Measurements from ENCODE around the gene RMND5A. TPM values are rescaled to one million over a fixed set of nuclear protein-coding genes. Genes with fewer than 3 reads are reported as not detected.

Gene RMND5A
- total RNA-seq, 1 experiment from 2014 or later = 41.6 TPM

GRCh38 chr2:86800856-86801567 is 80.9 kb downstream of the RMND5A start:
- Histone ChIP-seq H3K36me3 (no peaks in the 10 kb centered on the region), H3K27ac (no peak overlapping the region), H3K9me3 (replicated peaks) (peaks cover 6% of the 10 kb centered on the region), H3K27me3 (replicated peaks) (peaks cover 8% of the 10 kb centered on the region), H3K4me3 (no peak overlapping the region), H3K4me1 (replicated peaks) (no peaks in the 10 kb centered on the region)
- no peak for DNase-seq (ENCODE audit: low read depth in 1 of 2, low spot score in 2 of 2)

- Histone ChIP-seq H3K27ac (no peak overlapping the region), H3K36me3 (no peaks in the 10 kb centered on the region), H3K9me3 (replicated peaks) (no peaks in the 10 kb centered on the region), H3K27me3 (replicated peaks) (peaks cover 14% of the 10 kb centered on the region), H3K4me3 (no peak overlapping the region), H3K4me1 (replicated peaks) (peaks cover 16% of the 10 kb centered on the region)
- DNase-seq (ENCODE audit: low read depth in 1 of 2, low spot score in 2 of 2) = no peak
Observed at GRCh38 chr2:86806059-86806857, 86.2 kb downstream of the RMND5A start.

- H3K27me3 ChIP-seq (replicated peaks) = peaks cover 18% of the 10 kb centered on the region
- no peak overlapping the region for H3K27ac ChIP-seq
- peak overlapping the region; percentile 26 for H3K4me3 ChIP-seq
- H3K36me3 ChIP-seq = no peaks in the 10 kb centered on the region
- peak in 1 of 2 experiments; percentile 15 for DNase-seq (ENCODE audit: low read depth in 1 of 2, low spot score in 2 of 2)
- peaks cover 16% of the 10 kb centered on the region for H3K4me1 ChIP-seq (replicated peaks)
- H3K9me3 ChIP-seq (replicated peaks) = no peaks in the 10 kb centered on the region
Observed at GRCh38 chr2:86807133-86807467, 87.0 kb downstream of the RMND5A start.

- Histone ChIP-seq H3K4me1 (replicated peaks) (peaks cover 16% of the 10 kb centered on the region), H3K27ac (no peak overlapping the region), H3K9me3 (replicated peaks) (no peaks in the 10 kb centered on the region), H3K4me3 (peak overlapping the region; percentile 26), H3K36me3 (no peaks in the 10 kb centered on the region), H3K27me3 (replicated peaks) (peaks cover 18% of the 10 kb centered on the region)
- DNase-seq (ENCODE audit: low read depth in 1 of 2, low spot score in 2 of 2) = no peak
Observed at GRCh38 chr2:86807468-86808275, 87.6 kb downstream of the RMND5A start.

GRCh38 chr2:86808315-86809161 is 88.4 kb downstream of the RMND5A start:
- Histone ChIP-seq H3K36me3 (no peaks in the 10 kb centered on the region), H3K9me3 (replicated peaks) (no peaks in the 10 kb centered on the region), H3K4me3 (no peak overlapping the region), H3K4me1 (replicated peaks) (peaks cover 16% of the 10 kb centered on the region), H3K27ac (no peak overlapping the region), H3K27me3 (replicated peaks) (peaks cover 18% of the 10 kb centered on the region)
- peak; percentile 73 to 82 for DNase-seq (ENCODE audit: low read depth in 1 of 2, low spot score in 2 of 2)

- peaks cover 16% of the 10 kb centered on the region for H3K4me1 ChIP-seq (replicated peaks)
- H3K4me3 ChIP-seq = no peak overlapping the region
- no peak overlapping the region for H3K27ac ChIP-seq
- DNase-seq (ENCODE audit: low read depth in 1 of 2, low spot score in 2 of 2) = no peak
- H3K9me3 ChIP-seq (replicated peaks) = no peaks in the 10 kb centered on the region
- H3K36me3 ChIP-seq = no peaks in the 10 kb centered on the region
- peaks cover 18% of the 10 kb centered on the region for H3K27me3 ChIP-seq (replicated peaks)
Observed at GRCh38 chr2:86809481-86810121, 89.5 kb downstream of the RMND5A start.

GRCh38 chr2:86815611-86816010 is 95.5 kb downstream of the RMND5A start:
- no peak for DNase-seq (ENCODE audit: low read depth in 1 of 2, low spot score in 2 of 2)
- Histone ChIP-seq H3K9me3 (replicated peaks) (no peaks in the 10 kb centered on the region), H3K4me1 (replicated peaks) (no peaks in the 10 kb centered on the region), H3K36me3 (no peaks in the 10 kb centered on the region), H3K4me3 (no peak overlapping the region), H3K27ac (no peak overlapping the region), H3K27me3 (replicated peaks) (peaks cover 7% of the 10 kb centered on the region; the same call in 1 of the 2 replicates)

- H3K4me1 ChIP-seq (replicated peaks) = no peaks in the 10 kb centered on the region
Observed at GRCh38 chr2:86818114-86818801, 98.2 kb downstream of the RMND5A start.

GRCh38 chr2:86818957-86819356 is 98.9 kb downstream of the RMND5A start:
- DNase-seq (ENCODE audit: low read depth in 1 of 2, low spot score in 2 of 2) = no peak
- Histone ChIP-seq H3K9me3 (replicated peaks) (no peaks in the 10 kb centered on the region), H3K36me3 (no peaks in the 10 kb centered on the region), H3K4me1 (replicated peaks) (no peaks in the 10 kb centered on the region), H3K27ac (no peak overlapping the region), H3K4me3 (no peak overlapping the region), H3K27me3 (replicated peaks) (peaks cover 3% of the 10 kb centered on the region; the same call in 1 of the 2 replicates)

More at GRCh38 chr2:86818114-86818801, 98.2 kb downstream of the RMND5A start:
- Histone ChIP-seq H3K27ac (no peak overlapping the region), H3K27me3 (replicated peaks) (peaks cover 3% of the 10 kb centered on the region; the same call in 1 of the 2 replicates), H3K4me3 (no peak overlapping the region), H3K9me3 (replicated peaks) (no peaks in the 10 kb centered on the region), H3K36me3 (no peaks in the 10 kb centered on the region)
- DNase-seq (ENCODE audit: low read depth in 1 of 2, low spot score in 2 of 2) = no peak

- Histone ChIP-seq H3K27ac (no peak overlapping the region), H3K4me3 (no peak overlapping the region), H3K27me3 (replicated peaks) (peaks cover 3% of the 10 kb centered on the region; the same call in 1 of the 2 replicates), H3K36me3 (no peaks in the 10 kb centered on the region), H3K4me1 (replicated peaks) (no peaks in the 10 kb centered on the region), H3K9me3 (replicated peaks) (no peaks in the 10 kb centered on the region)
- no peak for DNase-seq (ENCODE audit: low read depth in 1 of 2, low spot score in 2 of 2)
Observed at GRCh38 chr2:86821306-86821705, 101.2 kb downstream of the RMND5A start.

GRCh38 chr2:86821842-86822241 is 101.8 kb downstream of the RMND5A start:
- no peak overlapping the region for H3K27ac ChIP-seq
- no peaks in the 10 kb centered on the region for H3K9me3 ChIP-seq (replicated peaks)
- H3K27me3 ChIP-seq (replicated peaks) = peaks cover under 1% of the 10 kb centered on the region; the same call in 1 of the 2 replicates
- no peak for DNase-seq (ENCODE audit: low read depth in 1 of 2, low spot score in 2 of 2)
- no peaks in the 10 kb centered on the region for H3K36me3 ChIP-seq
- no peaks in the 10 kb centered on the region for H3K4me1 ChIP-seq (replicated peaks)
- no peak overlapping the region for H3K4me3 ChIP-seq

- no peak overlapping the region for H3K27ac ChIP-seq
- no peak for DNase-seq (ENCODE audit: low read depth in 1 of 2, low spot score in 2 of 2)
- H3K36me3 ChIP-seq = no peaks in the 10 kb centered on the region
- H3K9me3 ChIP-seq (replicated peaks) = no peaks in the 10 kb centered on the region
- H3K4me3 ChIP-seq = no peak overlapping the region
- peaks cover 3% of the 10 kb centered on the region; the same call in 1 of the 2 replicates for H3K27me3 ChIP-seq (replicated peaks)
- no peaks in the 10 kb centered on the region for H3K4me1 ChIP-seq (replicated peaks)
Observed at GRCh38 chr2:86822668-86823345, 102.7 kb downstream of the RMND5A start.
